Smooth muscle cell (in vitro differentiated cells): ENCODE results near the gene NOTCH1. TPM values are rescaled to one million over a fixed set of nuclear protein-coding genes. Genes with fewer than 3 reads are reported as not detected.

ENCODE experiments used
- DNase-seq: peaks from one replicate; lab custom pipeline; 2025; ENCODE audit not compliant: unreplicated experiment; lab: John Stamatoyannopoulos, UW
- H2AFZ ChIP-seq: fragments of 200-600 bp; sonication (generic); 2 replicates; pipeline ENCODE4 v1.6.0; 2016; ENCODE audit warnings: antibody characterized with exemption, low read depth, mild to moderate bottlenecking
- H3F3A ChIP-seq: fragments of 200-600 bp; sonication (generic); 2 replicates; pipeline ENCODE4 v1.6.0; 2017; ENCODE audit warnings: antibody characterized with exemption, low read depth
- H3K27ac ChIP-seq: fragments of 200-600 bp; sonication (generic); 2 replicates; pipeline ENCODE4 v1.5.1; 2016; ENCODE audit warnings: low read depth, mild to moderate bottlenecking
- H3K27me3 ChIP-seq: fragments of 200-600 bp; sonication (generic); 2 replicates; pipeline ENCODE4 v1.6.1; 2016; ENCODE audit warnings: low read depth, mild to moderate bottlenecking
- H3K36me3 ChIP-seq: fragments of 200-600 bp; sonication (generic); 2 replicates; pipeline ENCODE4 v1.5.1; 2016; ENCODE audit warnings: low read depth
- H3K4me1 ChIP-seq: fragments of 200-600 bp; sonication (generic); 2 replicates; pipeline ENCODE4 v1.5.1; 2016; ENCODE audit warnings: low read depth
- H3K4me2 ChIP-seq: fragments of 200-600 bp; sonication (generic); 2 replicates; pipeline ENCODE4 v1.6.0; 2016; ENCODE audit warnings: mild to moderate bottlenecking
- H3K4me3 ChIP-seq: fragments of 200-600 bp; sonication (generic); 2 replicates; pipeline ENCODE4 v1.5.1; 2016; ENCODE audit warnings: mild to moderate bottlenecking
- H3K79me2 ChIP-seq: fragments of 200-600 bp; sonication (generic); 2 replicates; pipeline ENCODE4 v1.6.0; 2016; ENCODE audit warnings: low read depth, mild to moderate bottlenecking
- H3K9ac ChIP-seq: fragments of 200-600 bp; sonication (generic); 2 replicates; pipeline ENCODE4 v1.6.0; 2016; ENCODE audit warnings: low read depth
- H3K9me3 ChIP-seq: fragments of 200-600 bp; sonication (generic); replicated peaks from 2 replicates; pipeline ENCODE4 v1.5.1; 2016; ENCODE audit warnings: low read depth
- H4K20me1 ChIP-seq: fragments of 200-600 bp; sonication (generic); 2 replicates; pipeline ENCODE4 v1.6.0; 2016; ENCODE audit warnings: low read depth
- CTCF ChIP-seq: fragments of 200-600 bp; sonication (generic); IDR thresholded peaks from 2 replicates; pipeline ENCODE4 v1.5.1; 2017; ENCODE audit warnings: borderline replicate concordance, mild to moderate bottlenecking, antibody characterized with exemption; ENCODE audit not compliant: insufficient read depth, poor library complexity, severe bottlenecking
- WGBS: methylation state at CpG from one replicate; pipeline ENCODE4 v1.1.7; 2016; ENCODE audit warnings: low lambda C conversion rate; 5-methylcytosine and 5-hydroxymethylcytosine counted together
- polyA plus RNA-seq: library from polyadenylated mRNA; unstranded; fragments of >200 nt; fragmentation: Nextera tagmentation; extraction: Ambion mirVana; gene quantifications from 2 replicates; pipeline ENCODE4 v1.2.1, GENCODE V29; 2016
- total RNA-seq: library from RNA; depleted of rRNA; stranded (reverse); fragments of >200 nt; gene quantifications from 2 replicates; pipeline ENCODE4 v1.2.3, GENCODE V29; 2014

Gene NOTCH1
- total and polyA plus RNA-seq, 2 experiments from 2014 or later: 7.2 to 13.2 TPM

- Histone ChIP-seq H3K9ac (no peak overlapping the region), H3K27ac (no peak overlapping the region), H3K36me3 (peaks cover 4% of the 10 kb centered on the region), H3F3A (no peaks in the 10 kb centered on the region), H3K9me3 (no peaks in the 10 kb centered on the region), H3K4me1 (no peaks in the 10 kb centered on the region), H3K4me2 (no peak overlapping the region), H3K4me3 (no peak overlapping the region), H3K79me2 (no peaks in the 10 kb centered on the region), H3K27me3 (no peaks in the 10 kb centered on the region), H2AFZ (no peak overlapping the region), H4K20me1 (peaks cover 30% of the 10 kb centered on the region)
- no peak for DNase-seq
- no peak for TF ChIP-seq CTCF
- 95% methylated on average over 27 of the region's 37 CpGs for WGBS
These were observed 28.7 kb downstream of the NOTCH1 start for GRCh38 chr9:136517012-136517743.

GRCh38 chr9:136516191-136516654 lies 29.6 kb downstream of the NOTCH1 start:
- Histone ChIP-seq H3K9ac (no peak overlapping the region), H3K9me3 (no peaks in the 10 kb centered on the region), H3K27ac (no peak overlapping the region), H3K4me2 (no peak overlapping the region), H3K4me1 (no peaks in the 10 kb centered on the region), H3K36me3 (peaks cover 4% of the 10 kb centered on the region), H4K20me1 (peaks cover 24% of the 10 kb centered on the region), H3K4me3 (no peak overlapping the region), H3F3A (no peaks in the 10 kb centered on the region), H2AFZ (no peak overlapping the region), H3K27me3 (no peaks in the 10 kb centered on the region), H3K79me2 (no peaks in the 10 kb centered on the region)
- no peak for DNase-seq
- 95% methylated on average over 14 of the region's 19 CpGs for WGBS
- TF ChIP-seq CTCF: no peak

- no peak for TF ChIP-seq CTCF
- Histone ChIP-seq H3K27ac (no peak overlapping the region), H3K79me2 (no peaks in the 10 kb centered on the region), H3K4me3 (no peak overlapping the region), H3K4me1 (no peaks in the 10 kb centered on the region), H3K4me2 (no peak overlapping the region), H3K9me3 (no peaks in the 10 kb centered on the region), H4K20me1 (peaks cover 14% of the 10 kb centered on the region), H3K36me3 (peaks cover 4% of the 10 kb centered on the region), H3F3A (no peaks in the 10 kb centered on the region), H3K9ac (no peak overlapping the region), H2AFZ (no peak overlapping the region), H3K27me3 (no peaks in the 10 kb centered on the region)
- 97% methylated on average over 28 of the region's 28 CpGs for WGBS
- DNase-seq: no peak
These were observed 30.6 kb downstream of the NOTCH1 start for GRCh38 chr9:136515276-136515675.
